Activated CD8-positive, alpha-beta memory T cell treated with anti-CD3 and anti-CD28 coated beads for 36 hours (primary cell): ENCODE measurements around the gene EPS8. TPM values are rescaled to one million over a fixed set of nuclear protein-coding genes. Genes with fewer than 3 reads are reported as not detected.

Experiments
- CTCF ChIA-PET: fragments of 350-600 bp; sonication (Branson Sonifier 250); formaldehyde crosslinking; loops from one replicate; lab custom pipeline; 2021; ENCODE audit warnings: antibody characterized with exemption; lab: Charles Lee
- POLR2A ChIA-PET: fragments of 350-600 bp; sonication (Branson Sonifier 250); formaldehyde crosslinking; loops from one replicate; lab custom pipeline; 2021; ENCODE audit warnings: antibody characterized with exemption; lab: Charles Lee
- total RNA-seq, 2 experiments: library from RNA; stranded (reverse); gene quantifications; one replicate each; pipeline ENCODE4 v1.2.3, GENCODE V29; 2021

EPS8 gene
- total RNA-seq, 2 experiments from 2014 or later = 0.65 to 1.2 TPM

GRCh38 chr12:15728118-15728598 is 61.0 kb downstream of the EPS8 start:
- POLR2A ChIA-PET = no interaction called here
- CTCF ChIA-PET = no interaction called here

- POLR2A ChIA-PET = no interaction called here
- CTCF ChIA-PET = no interaction called here
These were observed 62.4 kb downstream of the EPS8 start for GRCh38 chr12:15726878-15727150.

DNA sequence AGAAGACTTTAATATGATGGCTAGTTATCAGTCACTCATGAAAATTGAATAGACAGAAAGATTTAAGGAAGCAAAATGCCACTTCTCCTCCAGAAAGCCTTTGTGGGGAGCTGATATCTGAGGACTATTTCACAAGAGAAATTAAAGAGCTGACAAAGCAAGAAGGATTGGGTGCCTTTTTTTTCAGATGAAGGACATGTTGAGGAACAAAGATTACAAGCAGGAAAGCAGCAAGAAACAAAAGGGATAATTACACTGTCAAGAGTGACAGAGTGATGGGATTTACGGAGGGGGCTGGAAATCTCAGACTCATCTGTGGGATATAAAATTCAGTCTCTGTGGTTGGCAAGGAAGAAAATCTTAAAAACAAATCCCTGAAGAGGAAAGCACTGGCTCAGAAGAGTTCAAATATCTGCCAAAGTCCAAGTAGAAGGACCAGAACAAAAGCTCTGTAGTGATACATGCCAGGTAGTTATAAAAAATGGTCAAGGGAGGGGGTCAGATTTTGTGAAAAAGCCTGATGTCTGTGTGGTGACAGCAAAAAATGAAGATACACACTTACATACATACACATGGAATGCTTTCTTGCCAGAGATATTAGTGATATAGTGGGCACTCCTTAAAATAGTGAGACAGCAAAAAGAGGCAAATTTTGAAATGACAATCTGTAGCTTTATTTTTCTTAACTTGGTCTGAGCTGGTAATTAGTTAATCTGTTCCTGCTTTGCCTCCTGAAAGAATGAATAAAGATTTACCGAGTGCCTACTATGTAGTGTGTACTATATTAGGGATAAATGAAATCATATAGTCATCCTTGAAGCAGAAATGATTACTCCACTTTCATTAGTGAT is 62.9 kb downstream of the EPS8 start:
- CTCF ChIA-PET = no interaction called here
- POLR2A ChIA-PET = no interaction called here

GRCh38 chr12:15722951-15723350 is 66.2 kb downstream of the EPS8 start:
- POLR2A ChIA-PET = no interaction called here
- CTCF ChIA-PET = no interaction called here

DNA sequence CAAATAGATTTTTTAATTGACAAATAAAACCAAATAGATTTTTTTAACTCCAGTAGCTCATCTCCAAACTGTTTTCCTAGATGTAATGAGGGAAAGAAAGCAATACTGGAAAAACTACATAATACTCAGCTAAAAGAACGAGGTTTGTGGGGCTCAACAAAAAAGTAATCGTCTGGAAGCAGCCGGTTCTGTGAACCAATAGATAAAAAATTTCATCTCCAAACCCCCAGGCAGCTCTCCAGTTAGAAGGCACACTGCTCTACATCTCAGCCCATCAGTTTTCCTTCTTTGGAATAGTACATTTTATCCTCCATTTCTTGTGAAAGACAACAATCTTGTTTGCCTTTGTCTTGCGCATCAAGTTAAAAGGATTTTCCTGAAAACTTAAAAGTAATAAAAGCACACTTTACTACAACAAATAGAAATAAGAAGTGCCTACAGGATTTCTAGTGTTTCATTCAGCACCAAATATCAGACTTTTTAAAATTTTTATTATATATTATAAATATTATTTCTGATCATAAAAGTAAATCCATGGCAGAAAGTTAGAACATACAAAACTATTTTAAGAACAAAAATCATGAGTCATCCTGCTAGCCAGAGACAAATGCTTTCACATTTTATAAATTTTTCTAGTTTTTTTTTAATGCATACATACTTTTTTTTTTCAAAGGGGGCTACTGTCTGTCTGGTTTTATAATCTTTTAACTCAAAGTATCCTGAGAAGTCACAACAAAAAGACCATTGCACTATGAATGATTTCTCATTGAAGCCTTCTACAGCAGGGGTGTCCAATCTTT is 67.7 kb downstream of the EPS8 start:
- ChIA-PET CTCF (no interaction called here), POLR2A (no interaction called here)

DNA sequence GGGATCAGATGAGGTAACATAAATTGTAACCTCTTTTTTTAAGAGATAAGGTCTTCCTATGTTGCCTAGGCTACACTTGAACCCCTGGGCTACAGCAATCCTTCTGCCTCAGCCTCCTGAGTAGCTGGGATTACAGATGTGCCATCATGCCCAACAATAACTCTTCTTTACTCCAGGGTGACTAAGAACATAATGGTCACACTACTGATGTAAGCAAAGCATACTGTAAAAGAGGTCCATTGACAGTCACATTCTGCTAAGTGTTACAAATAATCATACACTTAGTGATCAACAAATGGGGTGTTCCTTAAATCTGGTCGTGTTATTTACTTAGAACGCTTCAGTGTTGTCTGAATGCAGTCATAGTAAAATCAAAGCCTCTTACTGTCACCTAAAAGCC is 68.9 kb downstream of the EPS8 start:
- POLR2A ChIA-PET = no interaction called here
- CTCF ChIA-PET = no interaction called here

GRCh38 chr12:15719230-15719629 is 70.0 kb downstream of the EPS8 start:
- ChIA-PET POLR2A (no interaction called here), CTCF (interaction anchor here (0.6 to 1.1 kb wide), 2 partner anchors 124 to 129 kb away, joined by 4 read pairs; no protein-coding TSS in a partner anchor)

DNA sequence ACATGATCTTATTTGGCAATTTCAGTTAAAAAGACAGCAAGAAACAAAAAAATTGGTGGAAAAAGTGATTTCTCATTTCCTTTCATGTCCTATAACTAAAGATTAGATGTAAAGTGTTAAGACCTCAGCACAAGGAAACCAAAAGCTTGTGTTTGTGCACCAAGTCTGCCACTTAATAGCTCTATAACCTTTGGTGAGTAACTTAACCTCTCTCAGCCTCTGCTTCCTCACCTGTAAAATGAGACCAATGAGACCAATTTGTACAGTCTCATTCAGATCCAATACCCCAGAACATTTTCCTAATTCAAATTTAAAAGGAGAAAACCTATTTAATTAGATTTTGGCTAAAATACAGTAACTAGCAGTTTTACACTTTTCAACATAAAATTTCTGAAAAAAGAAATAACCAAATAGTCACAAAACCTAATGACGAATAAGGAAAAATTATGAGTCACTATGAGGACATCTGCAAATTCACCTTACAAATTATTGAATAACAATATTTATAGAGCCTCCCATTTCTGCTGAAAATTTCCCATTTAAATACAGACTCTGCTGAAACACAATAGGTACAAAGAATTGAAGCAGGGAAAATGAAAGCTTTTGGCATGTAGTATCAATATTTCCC is 71.1 kb downstream of the EPS8 start:
- ChIA-PET CTCF (interaction anchor here (1.1 kb wide), 1 partner anchor 128 kb away, joined by 4 read pairs; no protein-coding TSS in a partner anchor), POLR2A (interaction anchor here (0.5 kb wide), 1 partner anchor 161 kb away, joined by 3 read pairs; no protein-coding TSS in a partner anchor)

DNA sequence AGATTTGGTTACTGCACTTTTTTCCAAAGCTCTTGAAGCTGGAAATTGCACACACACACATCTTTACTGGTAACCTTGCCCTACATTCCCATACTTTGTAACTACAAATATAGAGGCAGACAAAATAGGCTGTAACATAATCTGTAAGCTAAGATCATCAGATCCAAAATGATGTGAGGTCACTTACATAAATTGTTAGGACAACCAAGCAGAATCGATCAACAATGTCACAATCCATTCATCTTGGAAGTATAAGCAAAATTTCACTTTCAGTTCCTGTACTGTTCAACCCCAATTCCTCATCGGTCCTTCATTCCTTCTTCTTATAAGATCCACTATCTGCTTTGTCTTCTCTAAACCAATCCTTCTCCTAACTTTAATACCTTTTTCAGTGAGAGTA is 72.6 kb downstream of the EPS8 start:
- CTCF ChIA-PET = no interaction called here

DNA sequence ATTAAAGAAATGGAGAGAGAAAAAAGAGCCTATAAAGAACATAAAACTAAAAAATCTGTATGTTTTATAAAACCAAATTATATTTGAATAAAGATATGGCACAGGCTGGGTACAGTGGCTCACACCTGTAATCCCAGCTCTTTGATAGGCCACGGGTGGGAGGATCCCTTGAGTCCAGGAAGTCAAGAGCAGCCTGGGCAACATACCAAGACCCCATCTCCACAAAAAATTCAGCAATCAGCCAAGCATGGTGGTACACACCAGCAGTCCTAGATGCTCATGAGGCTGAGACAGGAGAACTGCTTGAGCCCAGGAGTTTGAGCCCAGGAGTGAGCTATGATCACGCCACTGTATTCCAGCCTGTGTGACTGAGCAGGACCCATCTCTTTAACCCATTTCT is 74.9 kb downstream of the EPS8 start:
- CTCF ChIA-PET = interaction anchor here (0.9 kb wide), 1 partner anchor 21 kb away, joined by 3 read pairs; no protein-coding TSS in a partner anchor
- POLR2A ChIA-PET = no interaction called here

More for the DNA sequence above, 72.6 kb downstream of the EPS8 start:
- POLR2A ChIA-PET = no interaction called here

DNA sequence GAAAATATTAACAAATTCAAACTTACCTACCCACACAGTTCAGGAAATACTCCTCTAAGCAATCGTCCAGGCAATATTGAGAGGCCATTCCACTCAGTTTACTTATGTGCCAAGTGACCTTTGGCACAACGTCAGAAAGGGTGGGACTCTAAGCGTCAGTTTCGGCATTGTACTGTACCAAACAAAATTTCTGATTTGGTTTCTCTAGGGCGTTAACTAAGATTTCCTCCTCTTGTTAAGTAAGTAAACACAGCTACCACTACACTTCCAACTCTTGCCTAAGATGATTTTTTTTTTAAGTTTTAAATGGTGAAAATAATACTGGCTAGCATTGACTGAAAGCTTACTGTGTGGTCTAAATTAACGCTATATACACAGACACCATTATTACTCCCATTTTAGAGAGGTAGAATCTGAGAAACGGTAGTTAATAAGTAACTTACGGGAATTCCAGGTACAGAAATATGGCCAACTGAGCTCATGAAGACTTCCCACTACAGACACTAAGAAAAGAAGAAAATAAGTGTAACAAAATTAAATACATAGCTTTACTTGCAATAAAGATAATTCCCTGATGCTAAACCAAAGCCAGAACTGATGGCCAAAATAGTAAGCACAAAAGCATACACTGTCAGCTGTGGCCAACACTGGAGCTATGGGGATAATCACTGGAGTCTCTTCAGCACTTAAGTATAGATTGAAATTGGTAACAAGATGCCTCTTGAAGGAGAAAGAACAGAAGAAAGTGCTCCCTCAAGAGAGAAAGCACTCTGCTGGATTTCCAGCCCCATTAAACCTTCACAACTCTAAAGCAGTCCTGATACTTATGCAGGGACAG is 76.1 kb downstream of the EPS8 start:
- POLR2A ChIA-PET = no interaction called here
- CTCF ChIA-PET = interaction anchor here (0.9 kb wide), 1 partner anchor 20 kb away, joined by 3 read pairs; no protein-coding TSS in a partner anchor

DNA sequence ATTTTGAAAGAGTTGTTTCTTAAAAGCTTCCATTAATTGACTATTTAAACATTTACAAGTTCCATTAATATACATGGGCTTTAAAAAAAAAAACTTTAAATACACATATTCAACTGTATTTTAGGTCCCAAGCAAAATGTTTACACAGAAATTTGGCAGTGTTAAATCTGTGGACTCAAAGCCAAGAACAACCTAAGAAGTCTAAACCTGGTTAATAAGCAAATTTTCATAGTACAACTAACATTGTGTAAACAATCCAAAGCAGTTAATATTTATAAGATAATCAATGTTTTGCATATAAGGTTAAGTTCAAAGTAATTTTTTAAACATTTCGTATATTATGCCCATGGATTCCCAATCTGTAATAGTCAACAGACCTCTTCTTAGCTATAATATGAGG is 77.0 kb downstream of the EPS8 start:
- ChIA-PET POLR2A (no interaction called here), CTCF (no interaction called here)

DNA sequence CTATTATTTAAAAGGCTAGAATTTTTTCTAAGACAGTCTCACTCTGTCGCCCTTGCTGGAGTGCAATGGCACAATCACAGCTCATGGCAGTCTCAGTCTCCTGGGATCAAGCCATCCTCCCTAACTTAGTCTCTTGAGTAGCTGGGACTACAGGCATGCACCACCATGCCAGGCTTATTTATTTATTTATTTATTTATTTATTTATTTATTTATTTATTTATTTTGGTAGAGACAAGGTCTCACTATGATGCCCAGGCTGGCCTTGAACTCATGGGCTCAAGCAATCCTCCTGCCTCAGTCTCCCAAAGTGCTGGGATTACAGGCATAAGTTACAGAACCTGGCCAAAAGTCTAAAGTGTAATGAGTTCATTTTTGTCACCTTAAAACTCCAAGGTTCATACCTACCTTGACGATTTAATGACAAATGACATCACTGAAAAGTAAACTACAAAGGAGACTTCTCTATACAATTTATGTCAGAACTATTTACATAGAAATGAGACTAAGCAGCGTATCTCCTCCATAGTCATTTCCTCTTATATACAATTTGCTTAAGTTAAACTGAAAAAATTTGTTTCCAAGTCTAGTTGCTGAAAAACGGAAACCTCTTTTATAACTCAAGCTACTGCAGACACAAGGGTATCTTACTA is 78.2 kb downstream of the EPS8 start:
- ChIA-PET POLR2A (no interaction called here), CTCF (no interaction called here)

DNA sequence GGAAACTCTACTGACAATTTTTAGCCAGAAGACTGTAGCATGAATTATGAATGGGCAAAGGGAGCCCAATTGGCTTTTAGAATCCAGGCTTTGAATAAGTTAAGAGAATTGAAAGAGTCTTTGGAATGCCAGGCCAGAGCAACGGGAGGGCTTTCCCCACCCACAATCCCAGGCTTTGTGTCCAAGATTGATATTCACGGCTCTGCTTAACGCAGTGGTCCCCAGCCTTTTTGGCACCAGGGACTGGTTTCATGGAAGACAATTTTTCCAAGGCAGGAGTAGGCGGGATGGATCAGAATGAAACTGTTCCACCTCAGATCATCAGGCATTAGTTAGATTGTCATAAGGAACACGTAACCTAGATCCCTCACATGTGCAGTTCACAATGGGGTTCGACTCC is 79.6 kb downstream of the EPS8 start:
- CTCF ChIA-PET = no interaction called here
- POLR2A ChIA-PET = no interaction called here

- ChIA-PET POLR2A (no interaction called here), CTCF (no interaction called here)
These were observed 80.7 kb downstream of the EPS8 start for GRCh38 chr12:15708396-15709076.

DNA sequence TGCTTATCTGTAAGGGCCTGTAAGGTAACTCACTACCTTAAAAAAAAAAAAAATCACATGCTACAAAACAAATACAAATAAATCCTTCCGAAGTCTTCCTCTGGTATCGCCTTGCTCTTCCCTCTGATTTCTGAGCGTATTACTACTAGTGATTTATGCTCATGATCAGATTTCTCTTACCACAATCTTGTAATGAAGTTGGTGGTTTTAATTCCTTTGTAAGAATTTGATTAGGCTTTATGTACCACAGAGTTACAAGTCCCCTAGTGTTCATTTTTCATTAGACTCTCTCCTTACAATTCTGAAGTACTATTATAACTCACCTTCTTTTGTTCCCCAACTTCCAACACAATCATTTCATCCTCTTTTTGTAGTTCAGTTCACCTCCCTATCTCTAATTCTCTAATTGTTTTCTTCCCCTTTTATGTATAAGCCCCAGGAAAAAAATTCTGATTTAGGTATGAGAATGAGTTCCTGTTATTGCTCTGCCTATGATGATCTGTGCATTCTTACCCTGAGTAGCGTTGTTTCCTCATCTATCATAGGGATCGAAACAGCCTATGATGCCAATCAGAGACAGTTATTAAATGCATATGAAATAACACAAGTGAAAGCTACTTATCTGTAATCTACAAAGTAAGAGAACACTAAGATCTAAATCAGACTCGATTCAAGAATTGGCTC is 81.5 kb downstream of the EPS8 start:
- ChIA-PET CTCF (no interaction called here), POLR2A (no interaction called here)

DNA sequence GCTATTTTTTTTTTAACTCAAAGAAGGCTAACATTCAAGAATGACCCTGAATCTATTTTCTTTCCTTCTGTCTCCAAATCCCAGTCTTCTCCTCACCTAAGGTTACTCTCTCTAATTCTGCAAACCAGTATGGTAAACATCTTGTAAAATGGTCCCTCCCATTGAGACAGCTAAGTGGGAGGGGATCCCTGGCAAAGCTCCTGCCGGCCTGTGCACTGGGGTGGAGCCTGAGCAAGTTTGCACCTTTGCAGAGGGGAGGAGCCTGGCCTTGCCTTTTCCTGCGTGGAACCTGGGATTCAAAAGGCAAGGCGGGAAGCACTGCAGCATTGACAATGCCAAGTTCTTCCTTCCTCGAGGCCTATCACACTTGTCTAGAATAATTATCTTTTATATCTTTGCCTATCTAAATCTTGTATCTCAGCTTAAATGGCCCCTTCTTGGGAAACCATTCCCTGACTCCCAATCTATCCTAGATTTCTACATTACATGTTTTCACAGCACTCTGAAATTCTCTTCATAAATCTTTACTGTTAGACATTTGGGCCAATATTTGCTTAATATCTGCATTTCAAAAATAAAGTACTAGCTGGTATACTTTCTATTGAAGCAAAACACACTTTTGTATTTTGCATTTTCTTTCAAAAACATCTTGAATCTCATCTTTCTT is 83.0 kb downstream of the EPS8 start:
- CTCF ChIA-PET = no interaction called here
- POLR2A ChIA-PET = no interaction called here
